Right cardiac atrium (tissue), 5 donors: ENCODE measurements around the gene COX7C. TPM values are rescaled to one million over a fixed set of nuclear protein-coding genes. Genes with fewer than 3 reads are reported as not detected.
"Not testable (repeated sequence)": the region's sequence is repeated elsewhere in the genome, so short reads cannot be mapped to it uniquely, and the experiment has no call there.

ENCODE experiments used
- ATAC-seq, 2 donors: fragments of 200-7000 bp; cut with Tn5 transposase; one replicate each; pipeline versions ENCODE4 v1.8.0 to v1.9.1; 2020; ENCODE audit warnings: moderate library complexity in 2 of 2, mild to moderate bottlenecking in 1 of 2
- DNase-seq, 3 donors: peaks; one replicate each; pipeline ENCODE4 v3.0.0-alpha.2; 2020
- H3K27ac ChIP-seq: one replicate; pipeline ENCODE4 v1.5.1; 2013; ENCODE audit warnings: mild to moderate bottlenecking, low read length, control low read depth, moderate library complexity
- H3K27me3 ChIP-seq: one replicate; pipeline ENCODE4 v1.6.1; 2013; ENCODE audit not compliant: control insufficient read depth, insufficient read depth
- H3K4me1 ChIP-seq: one replicate; pipeline ENCODE4 v1.6.1; 2013; ENCODE audit warnings: low read length; ENCODE audit not compliant: control insufficient read depth, insufficient read depth
- H3K4me3 ChIP-seq: one replicate; pipeline ENCODE4 v1.5.1; 2013; ENCODE audit warnings: low read length, control low read depth
- H3K9me3 ChIP-seq: one replicate; pipeline ENCODE4 v1.6.1; 2013; ENCODE audit warnings: low read length; ENCODE audit not compliant: control insufficient read depth
- WGBS: extraction: QIAGEN DNeasy Blood & Tissue Kit; methylation state at CpG from one replicate; pipeline ENCODE4 v1.1.7; 2013; 5-methylcytosine and 5-hydroxymethylcytosine counted together
- intact Hi-C, 4 donors: fragments of 100-400 bp; cut with DNase I; formaldehyde crosslinking; loops; one replicate each; pipeline versions ENCODE4 v1.11.0 to v1.14.0; 2022 to 2023
- polyA plus RNA-seq: library from polyadenylated mRNA; stranded (reverse); fragments of 200-250 nt; gene quantifications from one replicate; pipeline ENCODE4 v1.2.3, GENCODE V29; 2013
- total RNA-seq, 4 donors: library from RNA; stranded (reverse); fragmentation: NEBNext Ultra II Directional; extraction: Animal tissue kit (Norgen Biotek cat#: 25700); gene quantifications; one replicate each; pipeline ENCODE4 v1.2.1, GENCODE V29; 2021
- donor health status: healthy with polysubstance abuse.
- donor health status: DM: no; HTN: yes; CAD: no.
- donor health status: DM: no; HTN: no; CAD: no.
- donor health status: DM: no; HTN: yes; CAD: no; lungs with severe emphysema.
- donor health status: DM: yes; HTN: yes; CAD: no.

Gene COX7C
- total and polyA plus RNA-seq, 5 donors: 1,565 to 4,067 (median 1,980) TPM

- intact Hi-C loops: no loop called here
- H3K4me1 ChIP-seq: no peaks in the 10 kb centered on the region
- H3K27ac ChIP-seq: no peak overlapping the region
- ATAC-seq (no peak), DNase-seq (no peak)
- H3K27me3 ChIP-seq: no peaks in the 10 kb centered on the region
- 64% methylated on average over 6 of the region's 6 CpGs for WGBS
- no peaks in the 10 kb centered on the region for H3K9me3 ChIP-seq
- no peak overlapping the region for H3K4me3 ChIP-seq
These were observed 409 bp upstream of the COX7C start for GRCh38 chr5:86617309-86617755.

- Histone ChIP-seq H3K27me3 (no peaks in the 10 kb centered on the region), H3K4me3 (no peak overlapping the region), H3K9me3 (no peaks in the 10 kb centered on the region), H3K4me1 (no peaks in the 10 kb centered on the region), H3K27ac (no peak overlapping the region)
- intact Hi-C loops: no loop called here
- ATAC-seq (peak; percentile 38 to 48), DNase-seq (no peak)
- 81% methylated on average over 4 of the region's 4 CpGs for WGBS
These were observed 6.2 kb downstream of the COX7C start for GRCh38 chr5:86623785-86624483.

GRCh38 chr5:86625148-86625547 lies 7.4 kb downstream of the COX7C start:
- no peak overlapping the region for H3K27ac ChIP-seq
- intact Hi-C loops: no loop called here
- H3K9me3 ChIP-seq: no peaks in the 10 kb centered on the region
- no peaks in the 10 kb centered on the region for H3K27me3 ChIP-seq
- ATAC-seq (no peak), DNase-seq (no peak)
- no peaks in the 10 kb centered on the region for H3K4me1 ChIP-seq
- WGBS: 70% methylated on average over 2 of the region's 2 CpGs
- H3K4me3 ChIP-seq: no peak overlapping the region

- Histone ChIP-seq H3K27me3 (no peaks in the 10 kb centered on the region), H3K4me3 (no peak overlapping the region), H3K27ac (no peak overlapping the region), H3K4me1 (no peaks in the 10 kb centered on the region), H3K9me3 (no peaks in the 10 kb centered on the region)
- intact Hi-C loops: no loop called here
- no peak for DNase-seq
- ATAC-seq: no peak
These were observed 8.4 kb downstream of the COX7C start for GRCh38 chr5:86626149-86626548.

- Histone ChIP-seq H3K27me3 (no peaks in the 10 kb centered on the region), H3K27ac (no peak overlapping the region), H3K4me1 (no peaks in the 10 kb centered on the region), H3K9me3 (no peaks in the 10 kb centered on the region), H3K4me3 (no peak overlapping the region)
- DNase-seq: no peak
- WGBS: 92% methylated on average over 2 of the region's 2 CpGs
- ATAC-seq: no peak
- intact Hi-C loops: no loop called here
These were observed 13.4 kb downstream of the COX7C start for GRCh38 chr5:86631165-86631564.

- ATAC-seq: no peak
- DNase-seq: no peak
- WGBS: 24% methylated on average over 2 of the region's 2 CpGs
- Histone ChIP-seq H3K4me1 (no peaks in the 10 kb centered on the region), H3K27ac (no peak overlapping the region), H3K27me3 (no peaks in the 10 kb centered on the region), H3K4me3 (no peak overlapping the region), H3K9me3 (no peaks in the 10 kb centered on the region)
- intact Hi-C loops: no loop called here
These were observed 23.3 kb downstream of the COX7C start for GRCh38 chr5:86640998-86641397.

GRCh38 chr5:86644843-86645242 lies 27.1 kb downstream of the COX7C start:
- Histone ChIP-seq H3K27ac (no peak overlapping the region), H3K27me3 (no peaks in the 10 kb centered on the region), H3K4me1 (no peaks in the 10 kb centered on the region), H3K4me3 (no peak overlapping the region), H3K9me3 (no peaks in the 10 kb centered on the region)
- no peak for DNase-seq
- intact Hi-C loops: no loop called here
- ATAC-seq: no peak
- WGBS: 96% methylated on average over 3 of the region's 3 CpGs

- Histone ChIP-seq H3K4me1 (no peaks in the 10 kb centered on the region), H3K9me3 (no peaks in the 10 kb centered on the region), H3K4me3 (no peak overlapping the region), H3K27ac (no peak overlapping the region), H3K27me3 (no peaks in the 10 kb centered on the region)
- ATAC-seq (no peak), DNase-seq (no peak)
- intact Hi-C loops: no loop called here
These were observed 28.1 kb downstream of the COX7C start for GRCh38 chr5:86645885-86646284.

GRCh38 chr5:86646671-86647070 lies 28.9 kb downstream of the COX7C start:
- no peak for ATAC-seq
- Histone ChIP-seq H3K4me3 (no peak overlapping the region), H3K4me1 (no peaks in the 10 kb centered on the region), H3K27me3 (no peaks in the 10 kb centered on the region), H3K27ac (no peak overlapping the region), H3K9me3 (no peaks in the 10 kb centered on the region)
- intact Hi-C loops: no loop called here
- no peak for DNase-seq
- WGBS: 82% methylated on average over 1 of the region's 1 CpG

GRCh38 chr5:86649832-86650505 lies 32.2 kb downstream of the COX7C start:
- Histone ChIP-seq H3K27me3 (no peaks in the 10 kb centered on the region), H3K4me3 (no peak overlapping the region), H3K27ac (no peak overlapping the region), H3K9me3 (no peaks in the 10 kb centered on the region), H3K4me1 (no peaks in the 10 kb centered on the region)
- intact Hi-C loops: no loop called here
- DNase-seq: no peak
- WGBS: 43% methylated on average over 3 of the region's 3 CpGs
- no peak for ATAC-seq

GRCh38 chr5:86660771-86661170 lies 43.0 kb downstream of the COX7C start:
- DNase-seq, H3K27me3 ChIP-seq, intact Hi-C loops, ATAC-seq, H3K4me3 ChIP-seq, H3K27ac ChIP-seq, H3K9me3 ChIP-seq, H3K4me1 ChIP-seq: not testable (repeated sequence)
- 70% methylated on average over 2 of the region's 2 CpGs for WGBS
